H1 (cell line): ENCODE results near the gene IVNS1ABP. TPM values are rescaled to one million over a fixed set of nuclear protein-coding genes. Genes with fewer than 3 reads are reported as not detected.

ENCODE experiments used
- CTCF ChIA-PET: fragments of 300-600 bp; sonication (Branson Sonifier 250); formaldehyde crosslinking; loops from one replicate; lab custom pipeline; 2021; ENCODE audit not compliant: partially characterized antibody; lab: Charles Lee
- POLR2A ChIA-PET: fragments of 300-600 bp; sonication (Branson Sonifier 250); formaldehyde crosslinking; loops from one replicate; lab custom pipeline; 2021; ENCODE audit warnings: inconsistent platforms; ENCODE audit not compliant: partially characterized antibody; lab: Charles Lee
- DNase-seq, 2 experiments: peaks; one replicate each; pipeline versions ENCODE4 v3.0.0 to v3.0.0-alpha.2; 2010 to 2022; ENCODE audit warnings: low spot score in 2 of 2, low read depth in 1 of 2, mixed read lengths in 1 of 2
- FAIRE-seq: peaks from 2 replicates; lab custom pipeline; 2011; peaks lifted over from hg19 to GRCh38; lab: Jason Lieb, UNC
- H2AFZ ChIP-seq: 2 replicates; pipeline ENCODE4 v1.8.1; 2012; ENCODE audit warnings: low read length, inconsistent platforms
- H2AK5ac ChIP-seq: 2 replicates; pipeline ENCODE4 v1.6.1; 2013; ENCODE audit warnings: low read depth, low read length
- H2BK120ac ChIP-seq: replicated peaks from 2 replicates; pipeline ENCODE3; 2013; ENCODE audit warnings: low read depth, low read length, inconsistent platforms
- H2BK12ac ChIP-seq: 2 replicates; pipeline ENCODE4 v1.6.1; 2013; ENCODE audit warnings: low read depth, low read length
- H2BK15ac ChIP-seq: 2 replicates; pipeline ENCODE4 v1.6.1; 2013; ENCODE audit warnings: low read length
- H2BK20ac ChIP-seq: 2 replicates; pipeline ENCODE4 v1.6.1; 2013; ENCODE audit warnings: low read length
- H2BK5ac ChIP-seq: 2 replicates; pipeline ENCODE4 v1.6.1; 2013; ENCODE audit warnings: low read depth, low read length
- H3K14ac ChIP-seq: 2 replicates; pipeline ENCODE4 v1.6.1; 2013; ENCODE audit warnings: inconsistent platforms; ENCODE audit not compliant: insufficient read length
- H3K18ac ChIP-seq: 2 replicates; pipeline ENCODE4 v1.6.1; 2013; ENCODE audit warnings: low read length; ENCODE audit errors: extremely low read depth
- H3K23ac ChIP-seq: 2 replicates; pipeline ENCODE4 v1.6.1; 2013; ENCODE audit warnings: inconsistent platforms; ENCODE audit not compliant: insufficient read length
- H3K23me2 ChIP-seq: 2 replicates; pipeline ENCODE4 v1.6.1; 2013; ENCODE audit warnings: low read depth, low read length
- H3K27ac ChIP-seq: 2 replicates; pipeline ENCODE4 v1.6.1; 2011; ENCODE audit warnings: low read depth, low read length, inconsistent platforms
- H3K27me3 ChIP-seq, 4 experiments: replicated peaks in 1 of 4; 1 replicate in 1 of 4; 2 replicates in 3 of 4; pipeline versions ENCODE4 v1.6.1 to v1.8.1; 2011 to 2013; ENCODE audit warnings: low read length in 3 of 4, mild to moderate bottlenecking in 3 of 4, inconsistent platforms in 2 of 4, mixed read lengths in 2 of 4, moderate library complexity in 1 of 4; ENCODE audit not compliant: control insufficient read depth in 3 of 4, insufficient read depth in 3 of 4; ENCODE audit errors: extremely low read depth in 1 of 4
- H3K36me3 ChIP-seq, 4 experiments: 2 replicates each; pipeline versions ENCODE4 v1.6.1 to v1.8.1; 2011 to 2013; ENCODE audit warnings: mild to moderate bottlenecking in 4 of 4, low read length in 3 of 4, moderate library complexity in 2 of 4, control low read depth in 1 of 4, inconsistent platforms in 1 of 4; ENCODE audit not compliant: insufficient read depth in 4 of 4, control insufficient read depth in 2 of 4
- H3K4ac ChIP-seq: replicated peaks from 2 replicates; pipeline ENCODE3; 2013; ENCODE audit warnings: low read length, low read depth, mixed read lengths, inconsistent platforms; ENCODE audit not compliant: insufficient read length
- H3K4me1 ChIP-seq, 4 experiments: replicated peaks in 1 of 4; 1 replicate in 1 of 4; 2 replicates in 3 of 4; pipeline versions ENCODE4 v1.6.1 to v1.8.1; 2011 to 2013; ENCODE audit warnings: low read length in 3 of 4, inconsistent platforms in 2 of 4, mixed read lengths in 1 of 4; ENCODE audit not compliant: insufficient read depth in 4 of 4, control insufficient read depth in 3 of 4
- H3K4me2 ChIP-seq, 2 experiments: 2 replicates each; pipeline versions ENCODE4 v1.6.1 to v1.8.1; 2011 to 2013; ENCODE audit warnings: low read depth in 2 of 2, low read length in 2 of 2, control low read depth in 1 of 2, inconsistent platforms in 1 of 2, mild to moderate bottlenecking in 1 of 2; ENCODE audit not compliant: insufficient read depth in 1 of 2
- H3K4me3 ChIP-seq, 4 experiments: fragments of 200-600, 300-600 bp in 1 of 4; sonication (generic), shearing (Covaris generic), sonication (Bioruptor Twin) in 1 of 4; 2 replicates each; pipeline versions ENCODE4 v1.5.1 to v1.8.1; 2011 to 2016; ENCODE audit warnings: low read length in 4 of 4, low read depth in 3 of 4, control low read depth in 2 of 4, inconsistent platforms in 2 of 4, mild to moderate bottlenecking in 2 of 4, mixed read lengths in 1 of 4, moderate library complexity in 1 of 4; ENCODE audit not compliant: insufficient read depth in 2 of 4; ENCODE audit errors: extremely low read depth in 1 of 4
- H3K56ac ChIP-seq: replicated peaks from 2 replicates; pipeline ENCODE3; 2013; ENCODE audit warnings: low read depth, mild to moderate bottlenecking, mixed read lengths, low read length, inconsistent platforms; ENCODE audit not compliant: insufficient read length
- H3K79me1 ChIP-seq: 2 replicates; pipeline ENCODE4 v1.6.1; 2013; ENCODE audit warnings: low read depth, low read length, control low read depth
- H3K79me2 ChIP-seq, 2 experiments: 2 replicates each; pipeline versions ENCODE4 v1.6.1 to v1.8.1; 2012 to 2013; ENCODE audit warnings: low read length in 2 of 2, mild to moderate bottlenecking in 2 of 2, inconsistent platforms in 1 of 2; ENCODE audit not compliant: insufficient read depth in 2 of 2, control insufficient read depth in 1 of 2
- H3K9ac ChIP-seq, 4 experiments: replicated peaks in 1 of 4; 1 replicate in 1 of 4; 2 replicates in 3 of 4; pipeline versions ENCODE4 v1.6.1 to v1.8.1; 2011 to 2013; ENCODE audit warnings: low read depth in 3 of 4, low read length in 3 of 4, control low read depth in 2 of 4, mild to moderate bottlenecking in 2 of 4, moderate library complexity in 2 of 4, inconsistent platforms in 1 of 4; ENCODE audit errors: extremely low read depth in 1 of 4
- H3K9me3 ChIP-seq, 2 experiments: 2 replicates each; pipeline versions ENCODE4 v1.6.1 to v1.8.1; 2012 to 2013; ENCODE audit warnings: mild to moderate bottlenecking in 2 of 2, moderate library complexity in 2 of 2, control low read depth in 1 of 2, inconsistent platforms in 1 of 2, low read depth in 1 of 2, low read length in 1 of 2, mixed read lengths in 1 of 2; ENCODE audit not compliant: insufficient read depth in 2 of 2
- H4K20me1 ChIP-seq, 2 experiments: replicated peaks in 1 of 2; 2 replicates each; pipeline versions ENCODE3 to v1.8.1; 2011 to 2013; ENCODE audit warnings: inconsistent platforms in 2 of 2, low read length in 2 of 2, mild to moderate bottlenecking in 1 of 2; ENCODE audit not compliant: insufficient read depth in 2 of 2, control insufficient read depth in 1 of 2
- H4K5ac ChIP-seq: 2 replicates; pipeline ENCODE4 v1.6.1; 2013; ENCODE audit warnings: low read length, low read depth, mixed read lengths, inconsistent platforms; ENCODE audit not compliant: insufficient read length
- H4K8ac ChIP-seq: 2 replicates; pipeline ENCODE4 v1.8.0; 2013; ENCODE audit warnings: mild to moderate bottlenecking, moderate library complexity, low read length, inconsistent platforms; ENCODE audit not compliant: insufficient read depth; ENCODE audit errors: extremely low read depth
- H4K91ac ChIP-seq: replicated peaks from 2 replicates; pipeline ENCODE3; 2013; ENCODE audit warnings: low read length, mixed read lengths, inconsistent platforms; ENCODE audit not compliant: insufficient read length
- BACH1 ChIP-seq: IDR thresholded peaks from 2 replicates; pipeline ENCODE4 v1.6.1; 2012; ENCODE audit warnings: low read length, improper control_type of control experiment
- CBX8 ChIP-seq: fragments of 300-800, 300-1000 bp; sonication (generic); IDR thresholded peaks from 2 replicates; pipeline ENCODE4 v1.7.1; 2016; ENCODE audit warnings: low read depth, low read length, borderline replicate concordance
- CHD1 ChIP-seq: IDR thresholded peaks from 2 replicates; pipeline ENCODE4 v1.6.1; 2012; ENCODE audit warnings: low read depth, low read length, improper control_type of control experiment
- CHD2 ChIP-seq: IDR thresholded peaks from 2 replicates; pipeline ENCODE4 v1.6.1; 2012; ENCODE audit warnings: low read length, improper control_type of control experiment
- EGR1 ChIP-seq: IDR thresholded peaks from 2 replicates; pipeline ENCODE4 v1.6.1; 2011; ENCODE audit warnings: low read depth, low read length, borderline replicate concordance
- JUN ChIP-seq: IDR thresholded peaks from 2 replicates; pipeline ENCODE4 v1.6.1; 2011; ENCODE audit warnings: low read depth, mild to moderate bottlenecking, improper control_type of control experiment, low read length
- POLR2AphosphoS5 ChIP-seq: IDR thresholded peaks from 2 replicates; pipeline ENCODE4 v1.6.1; 2011; ENCODE audit warnings: low read depth, low read length
- SRF ChIP-seq: IDR thresholded peaks from 2 replicates; pipeline ENCODE4 v1.6.1; 2011; ENCODE audit warnings: mild to moderate bottlenecking, low read depth, low read length, moderate library complexity
- TEAD4 ChIP-seq: IDR thresholded peaks from 2 replicates; pipeline ENCODE4 v1.6.1; 2012; ENCODE audit warnings: low read depth, low read length, inconsistent platforms, mixed read lengths
- USF2 ChIP-seq: IDR thresholded peaks from 2 replicates; pipeline ENCODE4 v1.6.1; 2011; ENCODE audit warnings: low read length, improper control_type of control experiment
- YY1 ChIP-seq: IDR thresholded peaks from 2 replicates; pipeline ENCODE4 v1.6.1; 2011; ENCODE audit warnings: low read depth, mild to moderate bottlenecking, low read length
- WGBS, 2 experiments: shearing (Covaris generic) in 1 of 2; methylation state at CpG; one replicate each; pipeline versions ENCODE4 v1.1.6 to v1.1.7; 2013 to 2015; ENCODE audit warnings: low lambda C conversion rate in 2 of 2, mixed read lengths in 2 of 2, inconsistent platforms in 1 of 2, low coverage in 1 of 2, missing lambda C conversion rate in 1 of 2; ENCODE audit not compliant: insufficient replicate concordance in 2 of 2, insufficient coverage in 1 of 2, insufficient read length in 1 of 2; ENCODE audit errors: extremely low coverage in 1 of 2, missing lambda C conversion rate in 1 of 2; 5-methylcytosine and 5-hydroxymethylcytosine counted together
- polyA plus RNA-seq, 7 experiments: library from polyadenylated mRNA; depleted of rRNA in 3 of 7; stranded (reverse) in 5 of 7; unstranded in 2 of 7; fragments of >200 nt in 5 of 7; fragments of 200-250 nt in 2 of 7; gene quantifications; 1 replicate in 5 of 7; 2 replicates in 1 of 7; 4 replicates in 1 of 7; pipeline versions ENCODE4 v1.2.1 to v1.2.3, GENCODE V29; 2011 to 2013; ENCODE audit warnings: missing spikeins in 2 of 7, mixed read lengths in 2 of 7
- total RNA-seq: library from RNA; stranded (reverse); fragmentation: NEBNext Ultra II Directional; extraction: Animal tissue kit (Norgen Biotek cat#: 25700); gene quantifications from 2 replicates; pipeline ENCODE4 v1.2.1, GENCODE V29; 2021

Gene IVNS1ABP
- total and polyA plus RNA-seq, 2 of the 8 experiments (the other 6 are each of a cell fraction or from before 2014, with no cell fraction given) = 65.9 to 189 TPM

- H3K4me3 ChIP-seq = no peak overlapping the region
- H4K91ac ChIP-seq = no peak overlapping the region
- H2BK20ac ChIP-seq = no peak overlapping the region
- no peak overlapping the region for H3K4ac ChIP-seq
- H2AFZ ChIP-seq = no peak overlapping the region
- H3K23me2 ChIP-seq = no peaks in the 10 kb centered on the region
- ChIA-PET POLR2A (interaction anchor here (2.9 kb wide), 1 partner anchor 9 kb away, joined by 12 read pairs; no protein-coding TSS in a partner anchor), CTCF (interaction anchor here (0.6 kb wide), 1 partner anchor 54 kb away, joined by 4 read pairs; no protein-coding TSS in a partner anchor)
- FAIRE-seq = no peak
- no peak overlapping the region for H3K27ac ChIP-seq
- no peaks in the 10 kb centered on the region for H3K27me3 ChIP-seq
- H3K4me1 ChIP-seq = no peaks in the 10 kb centered on the region
- H3K9me3 ChIP-seq = no peaks in the 10 kb centered on the region
- no peaks in the 10 kb centered on the region for H3K79me2 ChIP-seq
- no peaks in the 10 kb centered on the region for H4K20me1 ChIP-seq
- no peak overlapping the region for H3K9ac ChIP-seq
- H4K8ac ChIP-seq = no peak overlapping the region
- H3K23ac ChIP-seq = no peak overlapping the region
- H3K4me2 ChIP-seq = no peak overlapping the region
- no peak overlapping the region for H2BK15ac ChIP-seq
- H2BK12ac ChIP-seq = no peak overlapping the region
- no peak overlapping the region for H2BK5ac ChIP-seq
- no peak for DNase-seq
- H2BK120ac ChIP-seq = no peak overlapping the region
- TF ChIP-seq TEAD4 (no peak), CHD2 (no peak), JUN (no peak), POLR2AphosphoS5 (no peak), YY1 (no peak), BACH1 (no peak), SRF (no peak), EGR1 (no peak), USF2 (no peak), CBX8 (no peak), CHD1 (no peak)
- no peak overlapping the region for H3K14ac ChIP-seq
- 85% methylated on average over 3 of the region's 3 CpGs; no CpG with 5 or more reads in 1 of the 2 experiments for WGBS, 2 experiments
- no peaks in the 10 kb centered on the region for H3K36me3 ChIP-seq
- H3K56ac ChIP-seq = no peak overlapping the region
- no peak overlapping the region for H3K18ac ChIP-seq
- H4K5ac ChIP-seq = no peak overlapping the region
- H2AK5ac ChIP-seq = no peak overlapping the region
- H3K79me1 ChIP-seq = no peaks in the 10 kb centered on the region
These were observed 35.8 kb downstream of the IVNS1ABP start for GRCh38 chr1:185281245-185281644.
